Esophagus squamous epithelium (tissue), 5 donors: ENCODE results near the gene THSD7A. TPM values are rescaled to one million over a fixed set of nuclear protein-coding genes. Genes with fewer than 3 reads are reported as not detected.

ENCODE experiments used
- DNase-seq: peaks from one replicate; lab custom pipeline; 2025; lab: John Stamatoyannopoulos, UW
- H3K27ac ChIP-seq, 4 donors: fragments of 200-600 bp; sonication (generic); one replicate each; pipeline ENCODE4 v1.5.1; 2016 to 2019; ENCODE audit warnings: mild to moderate bottlenecking in 1 of 4
- H3K27me3 ChIP-seq, 4 donors: fragments of 200-600 bp; sonication (generic); 1 replicate in 3 of 4; 2 replicates in 1 of 4; pipeline versions ENCODE4 v1.5.1 to v1.6.0; 2017 to 2021; ENCODE audit warnings: antibody characterized with exemption in 1 of 4
- H3K36me3 ChIP-seq, 3 donors: fragments of 200-600 bp; sonication (generic); one replicate each; pipeline ENCODE4 v1.5.1; 2016 to 2019
- H3K4me1 ChIP-seq, 3 donors: fragments of 200-600 bp; sonication (generic); one replicate each; pipeline ENCODE4 v1.5.1; 2017 to 2019
- H3K4me3 ChIP-seq, 4 donors: fragments of 200-600 bp; sonication (generic); 1 replicate in 3 of 4; 2 replicates in 1 of 4; pipeline ENCODE4 v1.5.1; 2016 to 2019; ENCODE audit warnings: mild to moderate bottlenecking in 2 of 4, moderate library complexity in 1 of 4
- H3K9me3 ChIP-seq, 3 donors: fragments of 200-600 bp; sonication (generic); one replicate each; pipeline ENCODE4 v1.5.1; 2016 to 2019
- CTCF ChIP-seq, 6 experiments: fragments of 450-650 bp in 4 of 6; fragments of 200-600 bp in 2 of 6; sonication (generic) in 2 of 6; IDR thresholded peaks; one replicate each; pipeline ENCODE4 v1.5.1; 2016 to 2019; ENCODE audit warnings: antibody characterized with exemption in 6 of 6, mild to moderate bottlenecking in 4 of 6, moderate library complexity in 4 of 6
- POLR2A ChIP-seq, 4 donors: fragments of 450-650 bp; IDR thresholded peaks; one replicate each; pipeline ENCODE4 v1.6.1; 2017; ENCODE audit warnings: antibody characterized with exemption in 4 of 4, mild to moderate bottlenecking in 4 of 4, moderate library complexity in 3 of 4
- WGBS, 2 donors: methylation state at CpG; one replicate each; pipeline ENCODE4 v1.1.5; 2018; 5-methylcytosine and 5-hydroxymethylcytosine counted together
- intact Hi-C: fragments of 100-400 bp; cut with DNase I; formaldehyde crosslinking; loops from one replicate; pipeline ENCODE4 v1.15.0; 2022
- total RNA-seq, 4 donors: library from RNA; depleted of rRNA; stranded (reverse); fragments of >200 nt; gene quantifications; one replicate each; pipeline ENCODE4 v1.1.0, GENCODE V29; 2016
- donor health status: DM: yes; HTN: yes; CAD: no.

The THSD7A gene
- total RNA-seq, 4 donors from 2014 or later: 0.57 to 2.5 (median 1.4) TPM; not detected in 1

DNA sequence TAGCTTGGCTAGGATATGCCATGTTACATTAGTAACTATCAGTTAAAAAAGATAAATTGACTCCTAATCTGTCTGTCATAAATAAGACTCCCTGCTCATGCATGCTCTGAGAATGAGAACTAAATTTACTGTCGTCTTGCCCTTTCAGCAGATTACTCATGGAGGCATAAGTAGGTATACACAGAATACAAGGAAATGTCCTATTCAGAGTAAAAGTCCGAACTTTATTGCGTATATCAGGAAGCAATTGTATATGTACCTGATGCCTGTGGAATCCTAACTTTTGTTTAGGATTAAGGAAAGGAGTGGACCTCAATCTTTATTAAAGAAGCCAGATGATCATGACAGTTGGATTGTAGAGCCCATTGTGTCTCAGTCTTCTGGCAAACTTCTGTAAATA, 118.6 kb downstream of the THSD7A start:
- no peaks in the 10 kb centered on the region for H3K27me3 ChIP-seq
- TF ChIP-seq POLR2A (IDR thresholded peaks at IDR 0.05) (no peak), CTCF (IDR thresholded peaks at IDR 0.05) (no peak)
- H3K4me1 ChIP-seq: no peaks in the 10 kb centered on the region
- no peak for DNase-seq
- WGBS, 2 donors: 41 to 58% methylated on average over 3 of the region's 3 CpGs
- intact Hi-C loops: no loop called here
- H3K4me3 ChIP-seq: no peak overlapping the region
- no peak overlapping the region for H3K27ac ChIP-seq
- no peaks in the 10 kb centered on the region for H3K36me3 ChIP-seq
- no peaks in the 10 kb centered on the region for H3K9me3 ChIP-seq

DNA sequence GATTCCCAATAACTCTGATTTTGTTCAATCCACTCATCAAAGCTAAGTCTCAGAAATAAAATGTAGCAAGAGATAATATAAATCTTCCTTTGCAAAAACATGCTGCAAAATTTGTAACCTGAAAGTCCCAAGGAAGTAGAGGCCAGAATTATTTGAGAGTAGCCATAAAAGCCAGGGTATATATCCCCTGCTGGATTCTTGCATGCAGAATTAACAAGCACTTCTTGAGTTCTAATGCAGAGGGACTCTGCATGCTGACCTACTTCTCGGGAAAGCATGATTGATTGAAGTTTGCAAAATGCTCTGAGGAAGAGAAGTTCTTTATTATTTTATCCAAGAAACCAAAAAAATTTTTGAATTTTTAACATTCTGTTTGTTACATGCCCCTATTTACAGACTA, 121.6 kb downstream of the THSD7A start:
- H3K4me3 ChIP-seq: no peak overlapping the region
- no peak for DNase-seq
- TF ChIP-seq POLR2A (IDR thresholded peaks at IDR 0.05) (no peak), CTCF (IDR thresholded peaks at IDR 0.05) (no peak)
- H3K36me3 ChIP-seq: no peaks in the 10 kb centered on the region
- no peaks in the 10 kb centered on the region for H3K9me3 ChIP-seq
- 61 to 79% methylated on average over 1 of the region's 1 CpG for WGBS, 2 donors
- H3K27ac ChIP-seq: no peak overlapping the region
- no peaks in the 10 kb centered on the region for H3K4me1 ChIP-seq
- intact Hi-C loops: no loop called here
- no peaks in the 10 kb centered on the region for H3K27me3 ChIP-seq

DNA sequence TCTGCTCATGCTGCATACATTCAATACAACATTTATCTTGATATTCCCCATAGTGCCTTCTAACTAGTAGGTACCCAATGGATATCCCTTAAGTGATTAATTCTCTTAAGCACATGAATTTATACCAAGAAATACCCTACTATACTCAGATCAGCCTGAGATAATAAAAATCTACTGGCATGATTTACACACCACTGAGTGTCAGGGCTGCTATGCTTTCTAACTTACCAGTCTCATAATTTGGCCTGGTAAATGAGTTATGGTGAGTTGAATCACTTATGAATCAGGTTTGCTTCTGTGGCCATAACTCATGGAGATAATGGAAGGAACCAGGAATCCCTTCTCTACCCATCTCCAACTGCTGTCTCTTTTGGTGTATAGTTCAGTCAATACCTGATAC, 122.8 kb downstream of the THSD7A start:
- Histone ChIP-seq H3K9me3 (no peaks in the 10 kb centered on the region), H3K27ac (no peak overlapping the region), H3K4me3 (no peak overlapping the region), H3K27me3 (no peaks in the 10 kb centered on the region), H3K4me1 (no peaks in the 10 kb centered on the region), H3K36me3 (no peaks in the 10 kb centered on the region)
- no peak for DNase-seq
- intact Hi-C loops: no loop called here
- TF ChIP-seq CTCF (IDR thresholded peaks at IDR 0.05): no peak

- 52 to 58% methylated on average over 2 of the region's 2 CpGs for WGBS, 2 donors
- no peak for DNase-seq
These were observed 124.3 kb downstream of the THSD7A start for GRCh38 chr7:11707606-11708193.

More at GRCh38 chr7:11707606-11708193, 124.3 kb downstream of the THSD7A start:
- H3K36me3 ChIP-seq: no peaks in the 10 kb centered on the region
- H3K27ac ChIP-seq: no peak overlapping the region
- no peaks in the 10 kb centered on the region for H3K9me3 ChIP-seq
- H3K4me3 ChIP-seq: no peak overlapping the region
- intact Hi-C loops: no loop called here
- no peaks in the 10 kb centered on the region for H3K4me1 ChIP-seq
- H3K27me3 ChIP-seq: no peaks in the 10 kb centered on the region
- TF ChIP-seq CTCF (IDR thresholded peaks at IDR 0.05): no peak
- TF ChIP-seq POLR2A (IDR thresholded peaks at IDR 0.05): no peak
